Measurements from ENCODE around the gene IQGAP3. TPM values are rescaled to one million over a fixed set of nuclear protein-coding genes. Genes with fewer than 3 reads are reported as not detected.
"Not testable (repeated sequence)": the region's sequence is repeated elsewhere in the genome, so short reads cannot be mapped to it uniquely, and the experiment has no call there.

The IQGAP3 gene
- total RNA-seq, 1 experiment from 2014 or later: 34.8 TPM

DNA sequence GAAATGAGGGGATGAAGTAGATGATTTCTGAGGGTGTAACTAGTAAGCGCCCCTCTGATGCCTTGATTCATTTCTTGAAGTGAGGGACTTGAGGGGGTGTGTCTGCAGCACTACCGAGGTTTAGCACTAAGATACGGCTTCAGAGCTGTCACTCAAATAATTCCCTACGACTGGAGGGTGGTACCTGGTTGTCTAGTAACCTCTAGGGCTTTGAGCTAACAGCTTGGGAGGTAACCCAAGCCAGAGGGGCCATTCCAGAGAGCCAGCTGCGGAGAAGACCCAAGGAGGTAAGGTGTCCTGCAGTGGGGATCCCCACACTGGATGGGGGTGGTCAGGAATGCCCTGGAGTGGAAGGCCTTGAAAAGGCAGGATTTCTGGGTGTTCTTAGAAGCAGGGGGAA lies 7.1 kb upstream of the IQGAP3 start, which contains the start of gene TTC24:
TSS of gene TTC24 (plus strand) at position 252 of the 400 bp plus-strand sequence. CDS start 1,642 bp downstream, outside the sequence.
- no peak for DNase-seq (ENCODE audit: low read depth)
- in situ Hi-C loops (cut with HindIII; ENCODE audit: low pct_unique_long_range_greater_than_20kb, low sequenced_read_pairs): no loop called here

GRCh38 chr1:156578055-156578454 lies 5.7 kb upstream of the IQGAP3 start:
- peak; percentile 37 for DNase-seq (ENCODE audit: low read depth)

DNA sequence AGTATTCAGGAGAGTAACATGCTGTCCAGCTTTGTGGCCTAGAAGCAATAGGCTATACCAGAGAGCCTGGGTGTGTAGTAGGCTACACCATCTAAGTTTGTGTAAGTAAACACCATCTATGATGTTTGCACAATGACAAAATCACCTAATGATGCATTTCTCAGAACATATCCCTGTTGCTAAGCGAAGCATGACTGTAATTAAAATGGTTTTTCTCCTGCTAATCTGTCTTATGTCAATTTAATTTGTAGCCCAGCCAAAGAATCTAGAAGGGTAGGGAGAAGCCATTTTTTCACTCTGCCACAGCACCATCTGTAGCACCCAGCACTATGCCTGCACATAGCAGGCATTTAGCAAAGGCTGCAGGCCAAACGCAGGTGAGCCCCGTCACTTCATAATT lies 5.2 kb upstream of the IQGAP3 start:
- in situ Hi-C loops (cut with HindIII; ENCODE audit: low pct_unique_long_range_greater_than_20kb, low sequenced_read_pairs): no loop called here
- DNase-seq (ENCODE audit: low read depth): no peak

More at GRCh38 chr1:156578055-156578454, 5.7 kb upstream of the IQGAP3 start:
- in situ Hi-C loops (cut with HindIII; ENCODE audit: low pct_unique_long_range_greater_than_20kb, low sequenced_read_pairs): no loop called here

GRCh38 chr1:156574039-156574633 lies 1.8 kb upstream of the IQGAP3 start:
- no peak for DNase-seq (ENCODE audit: low read depth)
- in situ Hi-C loops (cut with HindIII; ENCODE audit: low pct_unique_long_range_greater_than_20kb, low sequenced_read_pairs): no loop called here

GRCh38 chr1:156572663-156573018 lies 276 bp upstream of the IQGAP3 start:
- in situ Hi-C loops (cut with HindIII; ENCODE audit: low pct_unique_long_range_greater_than_20kb, low sequenced_read_pairs): no loop called here
- no peak for DNase-seq (ENCODE audit: low read depth)

- peak; percentile 88 for DNase-seq (ENCODE audit: low read depth)
These were observed 1.0 kb downstream of the IQGAP3 start for GRCh38 chr1:156571261-156571852.

GRCh38 chr1:156566436-156566835 lies 5.9 kb downstream of the IQGAP3 start:
- in situ Hi-C loops (cut with HindIII; ENCODE audit: low pct_unique_long_range_greater_than_20kb, low sequenced_read_pairs): no loop called here
- no peak for DNase-seq (ENCODE audit: low read depth)

More at GRCh38 chr1:156571261-156571852, 1.0 kb downstream of the IQGAP3 start:
- in situ Hi-C loops (cut with HindIII; ENCODE audit: low pct_unique_long_range_greater_than_20kb, low sequenced_read_pairs): no loop called here

- in situ Hi-C loops (cut with HindIII; ENCODE audit: low pct_unique_long_range_greater_than_20kb, low sequenced_read_pairs): no loop called here
- no peak for DNase-seq (ENCODE audit: low read depth)
These were observed 6.8 kb downstream of the IQGAP3 start for GRCh38 chr1:156565519-156565918.

GRCh38 chr1:156560585-156561163 lies 11.7 kb downstream of the IQGAP3 start:
- DNase-seq (ENCODE audit: low read depth): no peak
- in situ Hi-C loops (cut with HindIII; ENCODE audit: low pct_unique_long_range_greater_than_20kb, low sequenced_read_pairs): no loop called here

GRCh38 chr1:156559797-156560385 lies 12.5 kb downstream of the IQGAP3 start:
- in situ Hi-C loops (cut with HindIII; ENCODE audit: low pct_unique_long_range_greater_than_20kb, low sequenced_read_pairs): no loop called here
- no peak for DNase-seq (ENCODE audit: low read depth)

DNA sequence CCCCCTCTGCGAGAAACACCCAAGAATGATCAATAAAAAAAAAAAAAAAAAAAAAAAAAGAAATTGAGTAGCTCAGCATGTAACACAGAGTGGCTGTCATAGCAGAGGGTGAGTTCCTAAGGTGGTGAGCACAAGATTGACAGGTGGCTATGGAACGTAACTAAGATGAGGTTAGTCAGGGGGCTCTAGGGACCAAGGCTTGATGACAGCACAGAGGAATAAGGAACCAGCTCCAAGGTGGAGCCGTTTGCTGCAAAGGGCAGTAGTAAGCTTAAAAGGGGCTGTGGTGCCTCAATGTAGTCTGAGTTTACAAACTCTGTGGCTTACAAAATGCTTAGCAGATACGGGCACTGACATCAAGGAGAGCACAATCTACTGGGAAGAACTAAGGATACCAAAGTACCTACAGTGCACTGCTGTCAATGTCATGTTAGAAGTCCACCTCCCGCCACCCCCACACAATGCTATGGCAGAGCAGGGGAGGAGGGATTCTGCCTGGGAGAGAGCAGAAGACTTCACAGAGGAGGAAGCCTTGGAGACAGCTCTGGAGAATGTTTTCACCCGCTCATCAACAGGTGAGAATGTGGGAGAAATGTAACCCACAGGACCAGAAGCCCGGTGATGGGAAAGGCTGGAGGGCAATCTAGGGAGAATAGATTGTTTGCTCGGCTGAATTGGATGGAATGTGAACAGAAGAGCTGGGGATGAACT lies 13.1 kb downstream of the IQGAP3 start:
- in situ Hi-C loops (cut with HindIII; ENCODE audit: low pct_unique_long_range_greater_than_20kb, low sequenced_read_pairs): no loop called here
- no peak for DNase-seq (ENCODE audit: low read depth)

- in situ Hi-C loops (cut with HindIII; ENCODE audit: low pct_unique_long_range_greater_than_20kb, low sequenced_read_pairs): no loop called here
- DNase-seq (ENCODE audit: low read depth): no peak
These were observed 16.0 kb downstream of the IQGAP3 start for GRCh38 chr1:156556354-156556753.

GRCh38 chr1:156555715-156556114 lies 16.6 kb downstream of the IQGAP3 start:
- in situ Hi-C loops (cut with HindIII; ENCODE audit: low pct_unique_long_range_greater_than_20kb, low sequenced_read_pairs): no loop called here
- DNase-seq (ENCODE audit: low read depth): no peak

GRCh38 chr1:156554971-156555370 lies 17.4 kb downstream of the IQGAP3 start:
- no peak for DNase-seq (ENCODE audit: low read depth)
- in situ Hi-C loops (cut with HindIII; ENCODE audit: low pct_unique_long_range_greater_than_20kb, low sequenced_read_pairs): no loop called here

- in situ Hi-C loops (cut with HindIII; ENCODE audit: low pct_unique_long_range_greater_than_20kb, low sequenced_read_pairs): no loop called here
- no peak for DNase-seq (ENCODE audit: low read depth)
These were observed 18.4 kb downstream of the IQGAP3 start for GRCh38 chr1:156553860-156554485.

- in situ Hi-C loops (cut with HindIII; ENCODE audit: low pct_unique_long_range_greater_than_20kb, low sequenced_read_pairs); DNase-seq (ENCODE audit: low read depth): not testable (repeated sequence)
These were observed 19.4 kb downstream of the IQGAP3 start for GRCh38 chr1:156552937-156553336.

- no peak for DNase-seq (ENCODE audit: low read depth)
- in situ Hi-C loops (cut with HindIII; ENCODE audit: low pct_unique_long_range_greater_than_20kb, low sequenced_read_pairs): no loop called here
These were observed 19.8 kb downstream of the IQGAP3 start for GRCh38 chr1:156552518-156552917.

- in situ Hi-C loops (cut with HindIII; ENCODE audit: low pct_unique_long_range_greater_than_20kb, low sequenced_read_pairs): no loop called here
- DNase-seq (ENCODE audit: low read depth): peak; percentile 66
These were observed 20.5 kb downstream of the IQGAP3 start for GRCh38 chr1:156551869-156552268.

Measured in Caki2 (cell line).